ENCODE data around the gene TGIF2. TPM values are rescaled to one million over a fixed set of nuclear protein-coding genes. Genes with fewer than 3 reads are reported as not detected.
A peak's percentile ranks its signal among the peaks of the same experiment; 100 is the strongest.

The TGIF2 gene
- total and polyA plus RNA-seq, 2 of the 13 experiments (the other 11 are each of a cell fraction or from before 2014, with no cell fraction given), result 41.3 to 53.9 TPM

GRCh38 chr20:36549942-36550789, 23.2 kb upstream of the TGIF2 start (continued):
- TF ChIP-seq ZKSCAN5 (CRISPR knock-in tag; IDR thresholded peaks at IDR 0.05), result no peak
- TF ChIP-seq HDAC6 (IDR thresholded peaks at IDR 0.05; ENCODE audit: low read depth, low read length), result no peak
- no peak for TF ChIP-seq SRSF9 (IDR thresholded peaks at IDR 0.05; ENCODE audit: borderline replicate concordance, insufficient read depth, low read depth, low read length, poor library complexity, severe bottlenecking)
- no peak for TF ChIP-seq POLR2G (IDR thresholded peaks at IDR 0.05; ENCODE audit: low read depth, low read length)
- no peak for TF ChIP-seq ZNF296 (CRISPR knock-in tag; conservative IDR thresholded peaks at IDR 0.05)
- TF ChIP-seq, protein P1, sequence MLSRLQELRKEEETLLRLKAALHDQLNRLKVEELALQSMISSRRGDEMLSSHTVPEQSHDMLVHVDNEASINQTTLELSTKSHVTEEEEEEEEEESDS (CRISPR knock-in tag; IDR thresholded peaks at IDR 0.05; ENCODE audit: borderline replicate concordance), result no peak
- TF ChIP-seq, protein P2, sequence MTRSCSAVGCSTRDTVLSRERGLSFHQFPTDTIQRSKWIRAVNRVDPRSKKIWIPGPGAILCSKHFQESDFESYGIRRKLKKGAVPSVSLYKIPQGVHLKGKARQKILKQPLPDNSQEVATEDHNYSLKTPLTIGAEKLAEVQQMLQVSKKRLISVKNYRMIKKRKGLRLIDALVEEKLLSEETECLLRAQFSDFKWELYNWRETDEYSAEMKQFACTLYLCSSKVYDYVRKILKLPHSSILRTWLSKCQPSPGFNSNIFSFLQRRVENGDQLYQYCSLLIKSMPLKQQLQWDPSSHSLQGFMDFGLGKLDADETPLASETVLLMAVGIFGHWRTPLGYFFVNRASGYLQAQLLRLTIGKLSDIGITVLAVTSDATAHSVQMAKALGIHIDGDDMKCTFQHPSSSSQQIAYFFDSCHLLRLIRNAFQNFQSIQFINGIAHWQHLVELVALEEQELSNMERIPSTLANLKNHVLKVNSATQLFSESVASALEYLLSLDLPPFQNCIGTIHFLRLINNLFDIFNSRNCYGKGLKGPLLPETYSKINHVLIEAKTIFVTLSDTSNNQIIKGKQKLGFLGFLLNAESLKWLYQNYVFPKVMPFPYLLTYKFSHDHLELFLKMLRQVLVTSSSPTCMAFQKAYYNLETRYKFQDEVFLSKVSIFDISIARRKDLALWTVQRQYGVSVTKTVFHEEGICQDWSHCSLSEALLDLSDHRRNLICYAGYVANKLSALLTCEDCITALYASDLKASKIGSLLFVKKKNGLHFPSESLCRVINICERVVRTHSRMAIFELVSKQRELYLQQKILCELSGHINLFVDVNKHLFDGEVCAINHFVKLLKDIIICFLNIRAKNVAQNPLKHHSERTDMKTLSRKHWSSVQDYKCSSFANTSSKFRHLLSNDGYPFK (CRISPR knock-in tag; IDR thresholded peaks at IDR 0.05; ENCODE audit: borderline replicate concordance), result no peak
- no peak for TF ChIP-seq CBFB (CRISPR knock-in tag; IDR thresholded peaks at IDR 0.05)
- TF ChIP-seq PHB2 (IDR thresholded peaks at IDR 0.05; ENCODE audit: partially characterized antibody), result no peak
- TF ChIP-seq PAF1 (CRISPR knock-in tag; IDR thresholded peaks at IDR 0.05), result no peak
- no peak for TF ChIP-seq NR0B2 (CRISPR knock-in tag; IDR thresholded peaks at IDR 0.05)
- TF ChIP-seq ZNF503 (CRISPR knock-in tag; IDR thresholded peaks at IDR 0.05), result no peak
- TF ChIP-seq HMG20A (CRISPR knock-in tag; IDR thresholded peaks at IDR 0.05; ENCODE audit: borderline replicate concordance), result no peak
- 0 out of 2 replicates have a peak, but pooled peaks have one; percentile 28 for TF ChIP-seq ZNF547 (CRISPR knock-in tag; IDR thresholded peaks at IDR 0.05)
- no peak for TF ChIP-seq ZNF343 (CRISPR knock-in tag; IDR thresholded peaks at IDR 0.05)
- no peak for TF ChIP-seq ZNF83 (CRISPR knock-in tag; IDR thresholded peaks at IDR 0.05; ENCODE audit: borderline replicate concordance)
- no peak for TF ChIP-seq TCF7L2 (IDR thresholded peaks at IDR 0.05; ENCODE audit: low read depth, low read length)
- TF ChIP-seq ZNF3 (CRISPR knock-in tag; IDR thresholded peaks at IDR 0.05), result no peak
- TF ChIP-seq, protein P3, sequence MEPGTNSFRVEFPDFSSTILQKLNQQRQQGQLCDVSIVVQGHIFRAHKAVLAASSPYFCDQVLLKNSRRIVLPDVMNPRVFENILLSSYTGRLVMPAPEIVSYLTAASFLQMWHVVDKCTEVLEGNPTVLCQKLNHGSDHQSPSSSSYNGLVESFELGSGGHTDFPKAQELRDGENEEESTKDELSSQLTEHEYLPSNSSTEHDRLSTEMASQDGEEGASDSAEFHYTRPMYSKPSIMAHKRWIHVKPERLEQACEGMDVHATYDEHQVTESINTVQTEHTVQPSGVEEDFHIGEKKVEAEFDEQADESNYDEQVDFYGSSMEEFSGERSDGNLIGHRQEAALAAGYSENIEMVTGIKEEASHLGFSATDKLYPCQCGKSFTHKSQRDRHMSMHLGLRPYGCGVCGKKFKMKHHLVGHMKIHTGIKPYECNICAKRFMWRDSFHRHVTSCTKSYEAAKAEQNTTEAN (CRISPR knock-in tag; conservative IDR thresholded peaks at IDR 0.05), result no peak
- TF ChIP-seq ZNF10 (CRISPR knock-in tag; IDR thresholded peaks at IDR 0.05; ENCODE audit: borderline replicate concordance, low read depth), result no peak
- TF ChIP-seq RBM39 (IDR thresholded peaks at IDR 0.05; ENCODE audit: low read depth, low read length, poor library complexity, severe bottlenecking), result no peak
- no peak for TF ChIP-seq TCF7 (IDR thresholded peaks at IDR 0.05; ENCODE audit: low read depth)
- TF ChIP-seq ZNF230 (CRISPR knock-in tag; IDR thresholded peaks at IDR 0.05), result 0 out of 2 replicates have a peak, but pooled peaks have one; percentile 37
- TF ChIP-seq PHF21A (CRISPR knock-in tag; IDR thresholded peaks at IDR 0.05), result no peak
